ENCODE measurements around the gene KRABD2.

KRABD2 gene

GRCh38 chr17:8420041-8420934 is 43.8 kb upstream of the KRABD2 start:
- Histone ChIP-seq H3K27ac (ENCODE audit: low read depth, low read length, poor library complexity, severe bottlenecking) (no peak overlapping the region), H3K9me3 (ENCODE audit: low read length) (no peaks in the 10 kb centered on the region), H3K4me2 (ENCODE audit: low read length) (no peak overlapping the region), H3K4me1 (ENCODE audit: insufficient read depth, low read length, poor library complexity, severe bottlenecking) (no peaks in the 10 kb centered on the region), H3K4me3 (ENCODE audit: low read depth, low read length, poor library complexity, severe bottlenecking) (no peak overlapping the region), H2AFZ (ENCODE audit: low read length) (no peak overlapping the region), H4K20me1 (ENCODE audit: insufficient read depth, low read length) (no peaks in the 10 kb centered on the region), H3K9me2 (ENCODE audit: insufficient read depth, low read length) (no peaks in the 10 kb centered on the region), H3K36me3 (ENCODE audit: insufficient read depth, low read length) (no peaks in the 10 kb centered on the region), H3K79me2 (ENCODE audit: insufficient read depth, low read depth, low read length) (no peaks in the 10 kb centered on the region)
- DNase-seq (ENCODE audit: low spot score) = no peak
- no TSS peak for BruUV-seq (replicated peaks)
- intact Hi-C loops (cut with micrococcal nuclease; ENCODE audit: unreplicated experiment) = no loop called here
- ChIA-PET POLR2A (interaction anchor here (0.5 to 1.0 kb wide), 2 partner anchors 96 to 623 kb away, joined by 4 read pairs; no protein-coding TSS in a partner anchor), CTCF (ENCODE audit: unreplicated experiment) (no interaction called here)
- TF ChIP-seq EZH2phosphoT487 (IDR thresholded peaks at IDR 0.05; ENCODE audit: borderline replicate concordance, low read depth, low read length) (no peak), CTCF (conservative IDR thresholded peaks at IDR 0.05; ENCODE audit: low read length) (no peak)

- H2AFZ ChIP-seq (ENCODE audit: low read length) = no peak overlapping the region
- ChIA-PET CTCF (ENCODE audit: unreplicated experiment) (no interaction called here), POLR2A (interaction anchor here (0.5 kb wide), 1 partner anchor 622 kb away, joined by 4 read pairs; no protein-coding TSS in a partner anchor)
- no peak overlapping the region for H3K27ac ChIP-seq (ENCODE audit: low read depth, low read length, poor library complexity, severe bottlenecking)
- H3K4me2 ChIP-seq (ENCODE audit: low read length) = no peak overlapping the region
- no peaks in the 10 kb centered on the region for H4K20me1 ChIP-seq (ENCODE audit: insufficient read depth, low read length)
- BruUV-seq (replicated peaks) = no TSS peak
- TF ChIP-seq EZH2phosphoT487 (IDR thresholded peaks at IDR 0.05; ENCODE audit: borderline replicate concordance, low read depth, low read length) (no peak), CTCF (conservative IDR thresholded peaks at IDR 0.05; ENCODE audit: low read length) (no peak)
- no peak for DNase-seq (ENCODE audit: low spot score)
- H3K4me3 ChIP-seq (ENCODE audit: low read depth, low read length, poor library complexity, severe bottlenecking) = no peak overlapping the region
- intact Hi-C loops (cut with micrococcal nuclease; ENCODE audit: unreplicated experiment) = no loop called here
- H3K79me2 ChIP-seq (ENCODE audit: insufficient read depth, low read depth, low read length) = no peaks in the 10 kb centered on the region
- no peaks in the 10 kb centered on the region for H3K9me2 ChIP-seq (ENCODE audit: insufficient read depth, low read length)
- H3K36me3 ChIP-seq (ENCODE audit: insufficient read depth, low read length) = no peaks in the 10 kb centered on the region
- no peaks in the 10 kb centered on the region for H3K4me1 ChIP-seq (ENCODE audit: insufficient read depth, low read length, poor library complexity, severe bottlenecking)
- no peaks in the 10 kb centered on the region for H3K9me3 ChIP-seq (ENCODE audit: low read length)
Observed at GRCh38 chr17:8419305-8419704, 42.8 kb upstream of the KRABD2 start.

DNA sequence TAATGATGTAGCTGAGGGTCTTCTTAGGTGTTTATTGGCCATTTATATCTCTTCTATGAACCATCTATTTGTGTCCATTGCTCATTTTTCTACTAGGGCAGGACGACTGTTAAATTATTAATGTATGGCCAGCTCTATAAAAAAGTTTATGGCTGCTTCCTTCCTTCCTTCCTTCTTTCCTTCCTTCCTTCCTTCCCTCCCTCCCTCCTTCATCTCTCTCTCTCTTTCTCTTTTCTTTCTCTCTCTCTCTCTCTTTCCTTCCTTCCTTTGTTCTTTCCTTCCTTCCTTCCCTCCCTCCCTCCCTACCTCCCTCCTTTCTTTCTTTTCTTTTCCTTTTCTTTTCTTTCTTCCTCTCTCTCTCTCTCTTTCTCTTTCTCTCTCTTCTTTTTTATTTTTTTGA is 42.0 kb upstream of the KRABD2 start:
- TF ChIP-seq CTCF (conservative IDR thresholded peaks at IDR 0.05; ENCODE audit: low read length) (no peak), EZH2phosphoT487 (IDR thresholded peaks at IDR 0.05; ENCODE audit: borderline replicate concordance, low read depth, low read length) (no peak)
- ChIA-PET POLR2A (no interaction called here), CTCF (ENCODE audit: unreplicated experiment) (no interaction called here)
- intact Hi-C loops (cut with micrococcal nuclease; ENCODE audit: unreplicated experiment) = no loop called here
- Histone ChIP-seq H3K9me3 (ENCODE audit: low read length) (no peaks in the 10 kb centered on the region), H3K79me2 (ENCODE audit: insufficient read depth, low read depth, low read length) (no peaks in the 10 kb centered on the region), H3K36me3 (ENCODE audit: insufficient read depth, low read length) (no peaks in the 10 kb centered on the region), H3K4me1 (ENCODE audit: insufficient read depth, low read length, poor library complexity, severe bottlenecking) (no peaks in the 10 kb centered on the region), H2AFZ (ENCODE audit: low read length) (no peak overlapping the region), H3K4me3 (ENCODE audit: low read depth, low read length, poor library complexity, severe bottlenecking) (no peak overlapping the region), H3K27ac (ENCODE audit: low read depth, low read length, poor library complexity, severe bottlenecking) (no peak overlapping the region), H4K20me1 (ENCODE audit: insufficient read depth, low read length) (no peaks in the 10 kb centered on the region), H3K4me2 (ENCODE audit: low read length) (no peak overlapping the region), H3K9me2 (ENCODE audit: insufficient read depth, low read length) (no peaks in the 10 kb centered on the region)
- no TSS peak for BruUV-seq (replicated peaks)
- DNase-seq (ENCODE audit: low spot score) = no peak

Data from OCI-LY7 (cell line).